ENCODE results near the gene ANAPC15.
A peak's percentile ranks its signal among the peaks of the same experiment; 100 is the strongest.
"Not testable (repeated sequence)": the region's sequence is repeated elsewhere in the genome, so short reads cannot be mapped to it uniquely, and the experiment has no call there.

Gene ANAPC15

GRCh38 chr11:72112143-72112977 lies at the start of gene ANAPC15:
Gene ANAPC15 (minus strand): TSS chr11:72112695. CDS start chr11:72111276, 1,419 bp downstream.
- peak; percentile 92 for DNase-seq (ENCODE audit: low read depth)

GRCh38 chr11:72160319-72160718 lies 47.8 kb upstream of the ANAPC15 start:
- DNase-seq (ENCODE audit: low read depth) = no peak

GRCh38 chr11:72157131-72157530 lies 44.6 kb upstream of the ANAPC15 start:
- DNase-seq (ENCODE audit: low read depth) = no peak

- no peak for DNase-seq (ENCODE audit: low read depth)
Observed at GRCh38 chr11:72155751-72156150, 43.3 kb upstream of the ANAPC15 start.

GRCh38 chr11:72154816-72155215 lies 42.3 kb upstream of the ANAPC15 start:
- DNase-seq (ENCODE audit: low read depth) = no peak

- not testable (repeated sequence) for DNase-seq (ENCODE audit: low read depth)
Observed at GRCh38 chr11:72153874-72154273, 41.4 kb upstream of the ANAPC15 start.

DNA sequence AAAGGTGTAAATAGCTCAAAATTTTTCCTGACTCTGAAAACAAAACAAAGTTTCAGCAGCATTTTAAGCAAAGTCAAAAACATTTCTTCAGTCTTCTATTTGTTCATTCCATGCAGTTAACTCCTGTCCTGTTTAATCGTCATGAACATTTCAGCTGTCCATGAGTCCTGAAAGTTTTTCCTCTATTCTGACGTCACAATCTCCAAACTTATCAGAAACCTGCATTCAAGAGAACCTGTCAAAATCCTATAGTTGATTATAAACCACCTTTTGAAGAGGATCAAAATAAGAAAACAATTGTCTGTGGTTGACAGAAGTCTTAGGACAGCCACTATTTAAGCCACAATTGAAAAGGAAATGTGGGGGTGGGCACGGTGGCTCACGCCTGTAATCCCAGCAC lies 38.4 kb upstream of the ANAPC15 start:
- DNase-seq (ENCODE audit: low read depth) = no peak

DNA sequence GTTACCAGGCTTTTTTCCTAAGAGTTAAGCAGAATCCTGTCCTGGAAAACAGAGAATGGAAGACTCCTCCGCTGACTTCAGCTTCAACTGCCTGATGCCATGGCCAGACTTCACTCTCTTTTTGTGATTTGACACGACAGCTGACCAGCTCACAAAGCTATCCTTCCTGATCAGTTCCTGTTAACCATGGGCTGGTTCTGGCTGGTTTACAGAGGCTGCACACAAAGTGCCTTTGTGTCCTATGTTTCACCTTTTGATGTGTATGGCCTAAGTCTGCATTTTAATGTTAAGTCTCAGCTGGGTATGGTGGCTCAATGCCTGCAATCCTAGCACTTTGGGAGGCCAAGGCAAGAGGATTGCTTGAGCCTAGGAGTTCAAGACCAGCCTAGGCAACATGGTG lies 34.1 kb upstream of the ANAPC15 start:
- no peak for DNase-seq (ENCODE audit: low read depth)

DNA sequence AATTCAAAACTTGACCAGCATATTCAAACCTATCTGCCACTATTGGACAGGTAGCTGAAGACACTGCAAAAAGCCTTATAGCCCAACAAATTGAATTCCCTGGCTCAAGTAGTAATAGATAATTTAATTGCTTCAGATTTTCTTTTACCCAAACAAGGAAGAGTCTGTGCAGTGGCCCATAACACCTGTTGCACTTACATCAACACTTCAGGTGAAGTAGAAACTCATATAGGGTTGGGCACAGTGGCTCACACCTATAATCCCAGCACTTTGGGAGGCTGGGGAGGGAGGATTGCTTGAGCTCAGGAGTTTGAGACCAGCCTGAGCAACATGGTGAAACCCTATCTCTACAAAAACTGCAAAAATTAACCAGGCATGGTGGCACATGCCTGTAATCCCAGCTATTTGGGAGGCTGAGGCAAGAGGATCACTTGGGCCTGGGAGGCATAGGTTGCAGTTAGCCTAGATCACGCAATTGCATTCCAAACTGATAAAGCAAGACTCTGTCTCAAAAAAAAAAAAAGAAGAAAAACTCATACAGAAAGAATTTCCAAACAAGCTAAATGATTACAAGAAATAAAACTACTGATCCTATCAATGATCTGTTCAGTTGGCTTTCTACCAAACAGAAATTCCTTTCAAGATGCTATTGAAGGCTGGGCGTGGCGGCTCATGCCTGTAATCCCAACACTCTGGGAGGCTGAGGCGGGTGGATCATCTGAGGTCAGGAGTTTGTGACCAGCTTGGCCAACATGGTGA lies 32.5 kb upstream of the ANAPC15 start:
- no peak for DNase-seq (ENCODE audit: low read depth)

DNA sequence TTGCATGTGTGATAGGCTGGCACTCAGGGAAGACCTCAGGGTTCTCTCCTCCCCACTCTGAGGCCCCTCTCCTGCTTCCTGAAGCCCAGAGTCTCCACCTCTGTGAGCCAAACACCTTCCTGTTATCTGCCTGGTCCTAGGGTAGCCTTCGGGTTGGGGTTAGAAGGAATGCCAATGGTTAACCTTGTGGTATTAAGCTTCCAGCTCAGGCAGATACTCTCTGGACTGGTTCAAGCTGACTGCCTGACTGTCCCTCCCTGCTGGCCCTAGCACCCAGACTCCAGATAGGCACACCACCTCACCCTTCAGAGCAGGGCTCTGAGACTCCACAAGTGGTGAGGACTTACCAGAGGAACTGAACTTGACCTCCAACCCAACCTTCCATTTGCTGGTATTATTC lies 30.0 kb upstream of the ANAPC15 start:
- not testable (repeated sequence) for DNase-seq (ENCODE audit: low read depth)

- DNase-seq (ENCODE audit: low read depth) = not testable (repeated sequence)
Observed at GRCh38 chr11:72142086-72142485, 29.6 kb upstream of the ANAPC15 start.

GRCh38 chr11:72141066-72141465 lies 28.6 kb upstream of the ANAPC15 start:
- no peak for DNase-seq (ENCODE audit: low read depth)

- no peak for DNase-seq (ENCODE audit: low read depth)
Observed at GRCh38 chr11:72140661-72141060, 28.2 kb upstream of the ANAPC15 start.

GRCh38 chr11:72139500-72139899 lies 27.0 kb upstream of the ANAPC15 start:
- no peak for DNase-seq (ENCODE audit: low read depth)

DNA sequence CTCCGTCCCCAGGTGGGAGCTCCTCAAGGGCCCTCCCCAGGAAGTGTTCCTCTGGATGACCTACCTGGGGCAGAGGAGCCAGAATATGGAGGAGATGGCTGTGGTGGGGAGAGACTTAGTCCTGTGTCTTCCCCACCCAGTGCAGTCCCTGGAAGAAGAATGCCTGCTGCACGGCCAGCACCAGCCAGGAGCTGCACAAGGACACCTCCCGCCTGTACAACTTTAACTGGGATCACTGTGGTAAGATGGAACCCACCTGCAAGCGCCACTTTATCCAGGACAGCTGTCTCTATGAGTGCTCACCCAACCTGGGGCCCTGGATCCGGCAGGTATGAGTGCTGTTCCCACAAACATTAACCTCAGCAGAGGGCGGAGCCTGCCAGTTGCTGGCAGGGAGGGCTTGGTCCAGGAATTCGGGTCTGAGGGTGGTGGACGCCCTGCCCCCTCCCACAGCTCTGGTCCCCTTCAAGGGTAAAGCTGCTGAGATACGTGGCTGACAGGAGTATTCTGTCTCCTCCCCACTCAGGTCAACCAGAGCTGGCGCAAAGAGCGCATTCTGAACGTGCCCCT lies 26.4 kb upstream of the ANAPC15 start:
- DNase-seq (ENCODE audit: low read depth) = no peak

- no peak for DNase-seq (ENCODE audit: low read depth)
Observed at GRCh38 chr11:72136684-72137262, 24.3 kb upstream of the ANAPC15 start.

DNA sequence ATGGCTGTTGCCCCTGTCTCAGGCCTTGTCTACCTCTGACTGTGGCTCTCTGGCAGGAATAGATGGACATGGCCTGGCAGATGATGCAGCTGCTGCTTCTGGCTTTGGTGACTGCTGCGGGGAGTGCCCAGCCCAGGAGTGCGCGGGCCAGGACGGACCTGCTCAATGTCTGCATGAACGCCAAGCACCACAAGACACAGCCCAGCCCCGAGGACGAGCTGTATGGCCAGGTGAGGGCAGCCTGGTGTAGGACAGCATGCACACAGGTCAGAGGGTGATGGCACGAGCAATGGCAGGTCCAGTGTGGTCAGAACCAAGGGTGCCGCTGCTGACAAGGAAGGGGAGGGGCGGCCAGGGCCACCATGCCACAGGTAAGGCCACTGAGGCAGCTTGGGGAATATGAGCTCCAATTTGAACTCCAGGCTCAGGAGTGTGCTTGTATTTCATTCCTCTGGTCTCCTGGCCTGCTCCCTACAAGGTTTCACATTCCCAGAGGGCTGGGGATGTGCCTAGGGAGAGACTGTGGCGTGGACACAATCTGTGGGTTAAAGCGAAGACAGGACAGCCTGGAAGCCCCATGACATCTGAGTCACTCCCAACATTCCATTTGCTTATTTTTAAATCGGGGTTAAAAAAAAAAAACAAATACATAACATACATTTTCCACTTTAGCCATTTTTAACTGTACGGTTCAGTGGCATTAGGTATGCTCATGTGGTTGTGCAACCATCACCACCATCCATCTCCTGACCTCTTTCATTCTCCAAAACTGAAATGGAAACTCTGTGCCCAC lies 23.6 kb upstream of the ANAPC15 start:
- DNase-seq (ENCODE audit: low read depth) = no peak

GRCh38 chr11:72135473-72135872 lies 23.0 kb upstream of the ANAPC15 start, which contains the start of gene FOLR3:
Gene FOLR3 (plus strand): TSS chr11:72135725. CDS start chr11:72135953, 228 bp downstream.
- DNase-seq (ENCODE audit: low read depth) = not testable (repeated sequence)

DNA sequence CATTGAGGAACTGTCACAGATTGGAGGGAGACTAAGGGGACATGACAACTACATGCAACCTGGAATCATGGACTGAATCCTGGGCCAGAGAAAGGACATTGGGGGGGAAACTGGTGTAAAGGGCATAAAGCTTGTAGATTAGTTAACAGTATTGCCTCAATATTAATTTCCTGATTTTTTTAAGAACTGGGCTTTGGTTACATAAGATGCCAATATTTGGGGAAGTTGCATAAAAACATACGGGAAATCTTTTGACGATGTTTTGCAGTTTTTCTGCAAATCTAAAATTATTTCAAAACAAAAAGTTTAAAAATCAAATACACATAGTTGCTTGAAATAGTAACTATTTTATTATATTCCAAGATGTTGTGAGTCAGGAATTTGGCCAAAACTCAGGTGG lies 20.2 kb upstream of the ANAPC15 start:
- DNase-seq (ENCODE audit: low read depth) = no peak

DNA sequence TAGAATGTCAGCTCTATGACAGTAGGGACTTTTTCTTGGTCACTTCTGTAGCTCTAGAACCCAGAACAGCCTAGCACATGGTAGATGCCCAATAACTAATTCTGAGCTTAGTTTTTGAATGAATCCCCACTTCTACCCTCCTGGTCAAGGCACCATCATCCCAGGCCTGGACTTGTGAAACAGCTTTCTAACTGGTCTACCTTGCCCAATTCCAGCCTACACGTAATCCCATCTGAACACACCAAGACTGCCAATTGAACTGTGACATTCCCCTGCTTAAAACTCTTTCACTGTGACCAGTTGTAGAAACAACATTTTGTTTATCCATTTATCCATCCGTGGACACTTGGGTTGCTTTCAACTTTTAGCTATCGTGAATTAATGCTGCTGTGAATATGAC lies 16.9 kb upstream of the ANAPC15 start:
- DNase-seq (ENCODE audit: low read depth) = no peak

DNA sequence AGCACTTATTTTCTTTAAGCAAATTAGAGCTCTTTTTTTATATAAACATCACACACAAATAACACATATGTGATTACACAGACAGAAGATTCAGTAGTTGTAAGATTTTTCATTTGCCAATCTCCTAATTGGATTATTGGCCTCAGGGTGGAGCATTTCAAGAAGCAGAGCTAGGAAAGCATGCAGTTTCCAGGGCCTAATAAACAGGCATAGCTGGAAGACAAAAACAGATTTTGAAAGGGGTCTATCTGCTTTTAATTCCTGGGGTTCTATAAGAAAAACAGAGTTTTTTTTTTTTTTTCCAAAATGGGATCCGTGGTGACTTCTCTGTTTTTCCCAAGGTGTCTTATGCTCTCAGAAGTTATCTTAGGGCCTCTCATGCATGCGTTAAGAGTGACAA lies 15.4 kb upstream of the ANAPC15 start:
- DNase-seq (ENCODE audit: low read depth) = no peak

GRCh38 chr11:72125956-72126355 lies 13.5 kb upstream of the ANAPC15 start:
- no peak for DNase-seq (ENCODE audit: low read depth)
